Measurements from ENCODE around the gene ADAP1.
A peak's percentile ranks its signal among the peaks of the same experiment; 100 is the strongest.

DNA sequence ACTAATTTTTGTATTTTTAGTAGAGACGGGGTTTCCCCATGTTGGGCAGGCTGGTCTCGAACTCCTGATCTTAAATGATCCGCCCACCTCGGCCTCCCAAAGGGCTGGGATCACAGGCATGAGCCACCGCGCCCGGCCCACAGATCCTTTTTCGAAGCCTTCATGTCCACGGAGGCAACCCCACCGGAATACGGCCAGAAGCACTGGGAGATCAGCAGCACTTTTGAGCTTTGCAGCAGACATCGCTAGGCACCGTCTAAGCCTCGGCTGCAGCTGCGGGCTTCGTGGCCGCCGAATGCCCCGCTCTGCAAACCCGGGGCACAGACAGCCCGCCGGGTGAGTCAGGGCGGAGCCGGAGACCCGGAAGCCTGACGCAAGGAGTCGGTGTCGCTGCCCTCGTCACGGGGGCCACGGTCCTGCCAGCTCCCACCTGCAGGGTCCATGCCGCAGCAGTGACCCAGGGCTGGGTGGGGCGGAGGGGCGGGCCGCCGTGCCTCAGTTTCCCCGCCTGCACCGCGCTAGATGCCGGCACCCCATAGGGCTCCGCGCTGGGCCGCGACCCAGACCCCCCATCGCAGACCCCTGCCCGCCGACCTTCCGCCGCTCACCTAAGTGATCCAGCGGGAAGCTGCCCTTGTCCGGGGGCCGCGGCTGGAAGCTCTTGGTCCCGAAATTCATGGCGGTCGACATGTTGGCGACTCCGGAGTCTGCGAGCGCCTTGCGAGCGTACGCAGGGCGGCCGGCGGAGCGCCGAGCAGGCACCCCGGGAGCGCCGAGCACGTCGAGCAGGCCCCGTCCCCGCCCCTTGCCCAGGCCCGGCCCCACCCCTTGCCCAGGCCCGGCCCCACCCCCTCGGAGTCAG lies 20.6 kb upstream of the ADAP1 start, which contains the start of gene COX19:
- TF ChIP-seq POLR2A (IDR thresholded peaks at IDR 0.05; ENCODE audit: control extremely low read depth in 1 of 2, low read depth in 2 of 2, low read length in 2 of 2): peak in 1 of 2 experiments; percentile 89; a peak in 2 of 3 replicates
- TF ChIP-seq YY1 (IDR thresholded peaks at IDR 0.05; ENCODE audit: low read depth, low read length): peak; percentile 92
